HG03575 (cell line): Measurements from ENCODE around the gene UQCC2.

ENCODE experiments used
- ATAC-seq: cut with Tn5 transposase; IDR thresholded peaks from one replicate; pipeline ENCODE4 v1.9.1; 2021; ENCODE audit not compliant: unreplicated experiment, insufficient number of reproducible peaks, low FRiP score; ENCODE audit errors: extremely low read depth

The UQCC2 gene

GRCh38 chr6:33711140-33712129 lies at the start of gene UQCC2:
Gene UQCC2, minus strand, starts transcription at chr6:33711700. Its CDS starts 14 bp downstream, at chr6:33711686.
- no peak for ATAC-seq

GRCh38 chr6:33759887-33760629 lies 48.6 kb upstream of the UQCC2 start:
- ATAC-seq, result no peak

- ATAC-seq, result no peak
These were observed 47.3 kb upstream of the UQCC2 start for GRCh38 chr6:33758815-33759216.

GRCh38 chr6:33757906-33758305 lies 46.4 kb upstream of the UQCC2 start:
- no peak for ATAC-seq

GRCh38 chr6:33757113-33757512 lies 45.6 kb upstream of the UQCC2 start:
- ATAC-seq, result no peak

DNA sequence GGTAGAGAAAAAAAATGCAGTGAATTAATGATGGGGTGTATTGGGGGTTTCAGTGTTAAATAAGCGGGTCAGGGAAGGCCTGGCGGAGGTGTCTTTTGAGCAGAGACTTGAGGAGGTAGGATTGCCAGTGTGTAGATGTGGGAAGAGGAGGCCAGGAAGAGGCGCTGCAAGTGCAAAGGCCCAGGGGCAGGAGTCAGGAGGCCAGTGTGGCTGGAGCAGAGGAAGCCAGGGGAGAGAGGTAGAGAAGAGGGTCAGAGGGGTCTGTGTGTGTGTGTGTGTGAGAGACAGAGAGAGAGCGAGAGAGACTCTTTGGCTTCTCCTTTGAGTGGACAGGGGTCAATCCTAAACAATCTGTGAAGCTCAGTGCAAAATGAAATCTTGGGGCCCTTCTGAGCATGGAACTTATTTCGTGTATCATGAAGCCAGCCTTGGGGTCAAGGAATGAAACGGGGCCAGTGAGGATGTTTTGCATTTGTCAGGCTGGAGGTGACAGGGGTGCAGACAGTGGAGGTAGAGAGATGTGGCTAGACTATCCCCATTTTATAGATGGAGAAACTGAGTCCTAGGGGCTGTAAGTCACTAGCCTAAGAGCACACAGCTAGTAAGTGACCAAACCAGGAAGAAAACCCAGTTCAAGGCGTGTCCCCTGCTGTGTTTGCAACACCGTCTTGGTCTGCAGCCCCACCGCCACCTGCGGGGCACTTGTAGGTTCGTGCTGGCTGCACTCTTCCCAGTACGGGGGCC lies 44.9 kb upstream of the UQCC2 start:
- ATAC-seq, result no peak

GRCh38 chr6:33755070-33755869 lies 43.8 kb upstream of the UQCC2 start:
- no peak for ATAC-seq

- ATAC-seq, result no peak
These were observed 42.7 kb upstream of the UQCC2 start for GRCh38 chr6:33754222-33754621.

DNA sequence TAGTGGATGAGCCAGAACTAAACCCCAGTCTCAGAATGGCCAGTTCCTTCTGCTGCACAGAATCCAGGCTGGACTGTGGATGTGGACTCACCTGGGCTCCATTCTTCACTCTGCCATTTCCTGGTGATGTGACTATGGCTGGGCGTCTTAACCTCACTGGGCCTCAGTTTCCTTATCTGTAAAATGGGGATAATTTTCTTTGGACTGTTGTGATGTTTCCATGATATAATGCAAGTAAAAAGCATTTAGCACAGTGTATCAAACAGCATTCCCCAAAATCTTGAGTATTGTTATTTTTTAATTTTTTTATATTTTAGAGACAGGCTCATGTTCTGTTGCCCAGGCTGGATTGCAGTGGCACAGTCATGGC lies 41.1 kb upstream of the UQCC2 start:
- ATAC-seq, result no peak

DNA sequence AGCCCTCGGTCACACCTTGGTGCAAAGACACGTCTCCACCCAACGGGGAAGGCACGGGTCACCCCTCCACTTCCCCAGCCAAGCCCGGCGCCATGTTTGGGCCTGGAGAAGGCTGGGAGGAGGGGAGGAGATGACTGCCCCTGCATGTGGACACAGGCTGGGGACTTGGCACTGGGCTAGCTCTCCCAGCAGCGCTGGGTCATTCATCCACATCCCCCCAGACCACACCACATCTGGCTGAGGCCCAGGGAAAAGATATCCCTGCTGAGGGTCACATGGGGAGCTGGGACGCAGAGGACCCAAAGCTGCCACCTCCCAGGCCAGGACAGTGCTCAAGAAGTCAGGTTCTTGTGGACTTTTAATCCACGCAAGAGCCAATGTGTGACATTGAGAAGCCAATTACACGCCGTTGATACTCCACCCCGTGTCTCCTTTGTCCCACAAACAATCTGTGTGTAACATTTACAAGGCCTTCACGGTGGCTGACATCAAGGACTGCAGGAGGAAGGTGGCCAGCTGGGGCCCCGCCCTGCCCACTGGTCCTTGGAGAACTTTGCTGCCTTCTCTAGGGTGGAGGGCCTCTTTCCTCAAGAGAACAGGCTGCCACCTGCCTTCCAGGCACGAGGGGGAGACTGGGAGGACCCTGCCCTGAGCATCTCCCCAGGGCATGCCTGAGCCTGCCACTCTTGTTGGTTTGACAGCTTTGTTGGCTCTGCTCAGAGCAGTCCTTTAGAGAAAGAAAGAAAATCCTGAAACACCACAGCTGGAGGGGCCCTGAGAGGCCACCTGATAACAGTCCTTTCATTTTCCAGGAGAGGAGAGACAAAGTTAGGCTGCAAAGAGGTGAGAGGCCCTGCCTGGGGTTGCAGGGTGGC lies 40.5 kb upstream of the UQCC2 start:
- no peak for ATAC-seq

GRCh38 chr6:33750244-33750991 lies 38.9 kb upstream of the UQCC2 start:
- no peak for ATAC-seq

DNA sequence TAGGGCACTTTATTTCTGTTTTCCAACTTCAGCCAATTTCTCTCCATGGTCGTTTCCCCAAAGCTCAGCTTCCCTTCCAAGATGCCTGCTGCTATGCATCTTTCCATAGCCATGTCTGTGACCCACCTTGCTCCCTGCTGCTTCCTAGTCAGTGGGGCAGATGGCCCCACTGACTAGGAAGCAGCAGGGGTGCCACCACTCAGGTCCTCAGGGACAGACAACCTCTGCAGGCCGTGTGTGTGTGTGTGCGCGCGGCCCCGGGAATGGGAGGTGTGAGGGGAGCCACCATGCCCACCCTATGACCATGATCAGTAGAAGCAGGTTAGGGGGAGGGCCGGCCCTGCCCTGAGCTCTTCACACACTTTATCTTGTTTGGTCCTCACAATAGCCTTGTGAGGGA lies 37.9 kb upstream of the UQCC2 start:
- no peak for ATAC-seq

- no peak for ATAC-seq
These were observed 37.3 kb upstream of the UQCC2 start for GRCh38 chr6:33748841-33749240.

GRCh38 chr6:33747823-33748222 lies 36.3 kb upstream of the UQCC2 start:
- ATAC-seq, result no peak

DNA sequence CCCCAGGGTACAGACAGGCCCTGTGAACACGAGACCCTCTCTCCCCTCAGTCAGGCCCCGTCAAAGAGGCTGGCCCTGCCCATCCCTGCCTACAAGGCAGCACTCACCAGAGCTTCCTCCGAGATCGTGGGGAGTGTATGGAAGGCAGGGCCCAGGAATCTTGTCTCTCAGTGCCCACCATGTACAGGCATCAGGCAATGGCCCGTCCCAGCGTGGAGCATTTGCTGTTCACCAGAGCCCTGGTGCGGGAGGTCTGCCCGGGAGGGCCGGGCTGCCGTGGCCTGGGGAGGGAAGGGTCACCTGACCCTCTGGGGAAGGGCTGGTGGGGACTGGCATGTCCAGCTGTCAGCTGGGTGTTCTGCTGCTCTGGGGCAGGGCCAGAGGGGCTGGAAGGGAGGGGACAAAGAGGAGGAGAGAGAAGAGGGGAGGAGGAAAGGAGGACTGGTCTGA lies 35.2 kb upstream of the UQCC2 start, which contains the start of gene IP6K3:
IP6K3 (minus strand) TSS at position 255 of the 450 bp plus-strand sequence. CDS start 11,429 bp downstream, outside the sequence.
- no peak for ATAC-seq

GRCh38 chr6:33746036-33746600 lies 34.6 kb upstream of the UQCC2 start:
- no peak for ATAC-seq

- ATAC-seq, result no peak
These were observed 34.0 kb upstream of the UQCC2 start for GRCh38 chr6:33745548-33745947.
